Gastroesophageal sphincter (tissue), 4 donors: ENCODE measurements around the gene BACH2. TPM values are rescaled to one million over a fixed set of nuclear protein-coding genes. Genes with fewer than 3 reads are reported as not detected.

Experiments
- ATAC-seq: fragments of 150-250 bp; one replicate; pipeline ENCODE4 v1.9.1; 2016; ENCODE audit warnings: mild to moderate bottlenecking, moderate library complexity
- H3K27ac ChIP-seq, 4 donors: fragments of 200-600 bp; sonication (generic) in 3 of 4; 1 replicate in 3 of 4; 2 replicates in 1 of 4; pipeline ENCODE4 v1.5.1; 2016 to 2019
- H3K27me3 ChIP-seq: fragments of 200-600 bp; sonication (generic); one replicate; pipeline ENCODE4 v1.5.1; 2019
- H3K36me3 ChIP-seq, 2 donors: fragments of 200-600 bp; sonication (generic); one replicate each; pipeline ENCODE4 v1.5.1; 2019; ENCODE audit warnings: control low read depth in 1 of 2
- H3K4me1 ChIP-seq, 3 donors: fragments of 200-600 bp; sonication (generic); 1 replicate in 2 of 3; 2 replicates in 1 of 3; pipeline ENCODE4 v1.5.1; 2016 to 2019; ENCODE audit warnings: control low read depth in 2 of 3
- H3K4me3 ChIP-seq, 2 donors: fragments of 200-600 bp; sonication (generic); one replicate each; pipeline ENCODE4 v1.5.1; 2019; ENCODE audit warnings: mild to moderate bottlenecking in 1 of 2, moderate library complexity in 1 of 2
- H3K9me3 ChIP-seq, 3 donors: fragments of 200-600 bp; sonication (generic); one replicate each; pipeline ENCODE4 v1.5.1; 2017 to 2019; ENCODE audit warnings: control low read depth in 2 of 3
- CTCF ChIP-seq, 4 experiments: fragments of 200-600 bp in 2 of 4; fragments of 450-650 bp in 2 of 4; sonication (generic) in 1 of 4; IDR thresholded peaks; one replicate each; pipeline ENCODE4 v1.5.1; 2017 to 2019; ENCODE audit warnings: antibody characterized with exemption in 4 of 4, mild to moderate bottlenecking in 2 of 4, moderate library complexity in 2 of 4
- EP300 ChIP-seq: sonication (generic); formaldehyde crosslinking; IDR thresholded peaks from one replicate; pipeline ENCODE4 v1.6.1; 2017; ENCODE audit warnings: antibody characterized with exemption, mild to moderate bottlenecking
- POLR2A ChIP-seq, 2 donors: fragments of 450-650 bp; IDR thresholded peaks; one replicate each; pipeline ENCODE4 v1.6.1; 2017; ENCODE audit warnings: antibody characterized with exemption in 2 of 2, mild to moderate bottlenecking in 2 of 2, moderate library complexity in 1 of 2
- POLR2AphosphoS5 ChIP-seq: sonication (generic); formaldehyde crosslinking; IDR thresholded peaks from one replicate; pipeline ENCODE4 v1.6.1; 2017; ENCODE audit warnings: antibody characterized with exemption
- WGBS, 2 donors: methylation state at CpG; one replicate each; pipeline ENCODE4 v1.1.5; 2018; ENCODE audit warnings: low coverage in 1 of 2; 5-methylcytosine and 5-hydroxymethylcytosine counted together
- total RNA-seq, 4 donors: library from RNA; depleted of rRNA; stranded (reverse); fragments of >200 nt; gene quantifications; one replicate each; pipeline ENCODE4 v1.1.0, GENCODE V29; 2016

Gene BACH2
- total RNA-seq, 4 donors from 2014 or later, result 3.5 to 10.4 (median 3.9) TPM

GRCh38 chr6:90186026-90186425 is 110.6 kb downstream of the BACH2 start:
- H3K27me3 ChIP-seq, result no peaks in the 10 kb centered on the region
- H3K4me1 ChIP-seq, result peaks cover 0 to 23% (median 0%) of the 10 kb centered on the region in 3 donors
- H3K9me3 ChIP-seq, result no peaks in the 10 kb centered on the region
- no peak for TF ChIP-seq EP300
- TF ChIP-seq CTCF (IDR thresholded peaks at IDR 0.05), result no peak
- TF ChIP-seq POLR2AphosphoS5, result no peak
- no peak for TF ChIP-seq POLR2A (IDR thresholded peaks at IDR 0.05)
- no peak overlapping the region for H3K27ac ChIP-seq
- H3K36me3 ChIP-seq, result no peaks in the 10 kb centered on the region
- H3K4me3 ChIP-seq, result no peak overlapping the region
- ATAC-seq, result no peak
- 92 to 94% methylated on average over 3 of the region's 3 CpGs for WGBS, 2 donors

DNA sequence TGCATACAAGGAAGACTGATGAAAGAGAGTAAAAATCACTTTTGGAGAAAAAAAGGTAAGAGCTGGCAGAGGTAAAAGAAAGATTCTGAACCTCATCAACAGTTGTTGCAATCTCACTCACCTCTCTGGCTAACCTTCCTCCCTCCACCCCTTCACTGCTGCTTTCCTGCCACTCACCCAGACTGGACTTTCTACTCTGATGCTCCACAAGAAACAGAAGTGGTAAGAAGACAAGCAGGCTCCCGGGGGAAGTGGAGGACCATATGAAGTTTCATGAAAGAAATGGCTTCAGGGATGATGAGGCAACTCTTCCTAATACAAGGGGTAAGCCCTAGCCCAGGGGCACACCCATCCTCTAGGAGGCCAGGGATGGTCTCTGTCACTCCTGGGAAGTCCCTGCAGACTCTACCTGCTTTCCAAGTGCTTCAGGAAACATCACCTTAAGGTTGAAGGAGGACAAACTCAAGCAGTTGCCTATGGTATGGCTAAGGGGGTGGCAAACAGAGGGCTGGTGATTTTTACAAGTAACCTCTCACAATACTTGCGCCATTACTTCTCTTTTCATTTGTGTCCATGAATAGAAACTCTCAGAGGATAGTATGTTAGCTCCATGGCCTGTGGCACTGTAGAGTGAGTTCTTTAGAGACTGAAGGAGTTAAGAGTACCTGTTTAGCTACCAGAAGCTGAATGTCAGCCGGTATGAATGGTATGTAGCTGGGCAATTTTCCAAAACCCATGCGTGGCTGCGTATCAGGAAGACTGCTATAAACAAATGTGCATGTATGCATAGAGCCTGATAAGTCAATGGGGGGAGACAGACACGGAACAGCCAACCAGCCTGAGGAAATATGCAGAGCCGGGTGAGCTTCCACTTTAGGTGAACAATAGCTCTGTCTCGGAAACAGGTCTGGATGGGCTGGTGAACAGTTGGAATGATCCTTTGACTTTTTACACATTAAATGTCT is 112.0 kb downstream of the BACH2 start:
- no peak overlapping the region for H3K27ac ChIP-seq
- TF ChIP-seq POLR2A (IDR thresholded peaks at IDR 0.05), result no peak
- TF ChIP-seq EP300, result no peak
- no peak for TF ChIP-seq CTCF (IDR thresholded peaks at IDR 0.05)
- no peak for TF ChIP-seq POLR2AphosphoS5
- ATAC-seq, result no peak
- H3K27me3 ChIP-seq, result no peaks in the 10 kb centered on the region
- no peak overlapping the region for H3K4me3 ChIP-seq
- H3K4me1 ChIP-seq, result peaks cover 0 to 23% (median 0%) of the 10 kb centered on the region in 3 donors
- no peaks in the 10 kb centered on the region for H3K36me3 ChIP-seq
- H3K9me3 ChIP-seq, result no peaks in the 10 kb centered on the region
- 46 to 50% methylated on average over 7 to 8 of the region's 8 CpGs for WGBS, 2 donors

DNA sequence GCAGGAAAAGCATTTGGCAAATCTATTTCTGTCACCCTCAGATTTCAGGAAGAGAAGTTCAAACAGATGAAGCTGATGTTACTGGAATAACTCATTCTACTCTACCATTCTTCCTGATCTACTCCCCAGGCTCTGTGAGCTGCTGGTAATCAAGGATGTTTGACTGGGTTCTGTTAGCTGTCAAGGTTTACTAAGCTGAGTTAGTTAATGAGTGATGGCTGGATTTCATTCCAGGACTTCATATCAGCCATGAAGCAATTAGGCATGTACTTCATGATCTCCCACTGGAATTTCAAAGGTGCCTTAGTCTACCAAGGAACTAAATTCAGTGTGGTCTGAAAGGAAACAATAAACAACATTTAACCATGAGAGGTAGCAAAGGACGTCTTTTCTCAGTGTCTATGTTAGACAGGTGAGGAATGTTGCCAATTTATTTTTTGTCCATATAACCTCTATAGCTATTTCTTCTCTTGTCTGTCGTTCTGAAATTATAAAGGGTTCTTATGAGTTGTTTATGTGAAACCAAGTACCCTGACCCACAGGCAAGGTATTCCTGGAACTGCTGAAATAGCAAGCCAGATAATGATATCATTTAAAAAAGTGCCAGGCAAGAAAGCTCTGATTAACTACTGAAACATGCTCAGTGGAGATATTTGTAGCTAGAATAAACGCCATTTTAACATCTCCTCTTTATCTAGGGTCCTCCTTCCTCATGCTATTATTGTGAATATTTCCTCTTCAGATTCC is 112.9 kb downstream of the BACH2 start:
- ATAC-seq, result no peak

DNA sequence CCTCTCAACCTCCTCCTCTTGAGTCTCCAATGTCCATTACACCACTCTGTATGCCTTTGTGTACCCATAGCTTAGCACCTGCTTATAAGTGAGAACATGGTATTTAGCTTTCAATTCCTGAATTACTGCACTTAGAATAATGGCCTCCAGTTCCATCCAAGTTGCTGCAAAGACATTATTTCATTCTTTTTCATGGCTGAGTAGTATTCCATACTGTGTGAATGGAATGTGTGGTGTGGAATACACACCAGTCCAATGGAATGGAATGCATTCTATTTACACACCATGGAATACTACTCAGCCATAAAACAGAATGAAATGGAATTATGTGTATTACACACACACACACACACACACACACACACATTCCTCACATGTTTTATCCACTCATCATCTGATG is 116.1 kb downstream of the BACH2 start:
- H3K27me3 ChIP-seq, result no peaks in the 10 kb centered on the region
- H3K4me1 ChIP-seq, result peaks cover 4 to 34% (median 9%) of the 10 kb centered on the region in 3 donors
- H3K4me3 ChIP-seq, result no peak overlapping the region
- no peak overlapping the region for H3K27ac ChIP-seq
- ATAC-seq, result no peak
- no peaks in the 10 kb centered on the region for H3K36me3 ChIP-seq
- TF ChIP-seq POLR2A (IDR thresholded peaks at IDR 0.05) (no peak), EP300 (no peak), CTCF (IDR thresholded peaks at IDR 0.05) (no peak), POLR2AphosphoS5 (no peak)
- H3K9me3 ChIP-seq, result no peaks in the 10 kb centered on the region

More for the DNA sequence above, 112.9 kb downstream of the BACH2 start:
- H3K4me1 ChIP-seq, result peaks cover 1 to 26% (median 2%) of the 10 kb centered on the region in 3 donors
- no peak overlapping the region for H3K27ac ChIP-seq
- H3K4me3 ChIP-seq, result no peak overlapping the region
- no peaks in the 10 kb centered on the region for H3K27me3 ChIP-seq
- H3K9me3 ChIP-seq, result no peaks in the 10 kb centered on the region
- no peaks in the 10 kb centered on the region for H3K36me3 ChIP-seq
- TF ChIP-seq EP300 (no peak), POLR2A (IDR thresholded peaks at IDR 0.05) (no peak), CTCF (IDR thresholded peaks at IDR 0.05) (no peak), POLR2AphosphoS5 (no peak)
- 43% methylated on average over 3 of the region's 3 CpGs for WGBS, 2 donors
